Amygdala (tissue), 56 donors: ENCODE data around the gene PFDN2.
"Not testable (repeated sequence)": the region's sequence is repeated elsewhere in the genome, so short reads cannot be mapped to it uniquely, and the experiment has no call there.

Source experiments
- DNase-seq, 56 donors: peaks; one replicate each; lab custom pipeline; 2025; lab: John Stamatoyannopoulos, UW

Gene PFDN2

GRCh38 chr1:161140755-161141400 is 23.0 kb upstream of the PFDN2 start:
- DNase-seq, result no peak

DNA sequence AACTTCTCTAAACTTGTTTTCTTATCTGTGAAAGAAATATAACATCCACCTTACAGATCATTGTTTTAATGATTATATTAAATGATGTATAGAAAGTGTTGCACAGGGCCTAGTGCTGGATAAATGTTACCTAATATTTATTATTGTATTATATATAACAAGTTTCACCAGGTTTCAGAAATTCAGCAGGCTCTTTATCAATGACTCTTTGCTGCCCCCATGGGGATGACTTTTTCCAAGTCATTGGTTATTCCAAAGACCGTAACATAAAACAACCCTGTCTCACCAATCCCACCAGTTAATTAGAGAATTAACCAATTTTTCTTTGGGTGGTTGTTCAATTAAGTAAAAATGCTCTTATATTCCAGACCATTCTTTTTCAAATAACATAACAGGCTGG is 21.9 kb upstream of the PFDN2 start:
- DNase-seq, result peak in 2 of 56 donors; percentile 12 to 51

DNA sequence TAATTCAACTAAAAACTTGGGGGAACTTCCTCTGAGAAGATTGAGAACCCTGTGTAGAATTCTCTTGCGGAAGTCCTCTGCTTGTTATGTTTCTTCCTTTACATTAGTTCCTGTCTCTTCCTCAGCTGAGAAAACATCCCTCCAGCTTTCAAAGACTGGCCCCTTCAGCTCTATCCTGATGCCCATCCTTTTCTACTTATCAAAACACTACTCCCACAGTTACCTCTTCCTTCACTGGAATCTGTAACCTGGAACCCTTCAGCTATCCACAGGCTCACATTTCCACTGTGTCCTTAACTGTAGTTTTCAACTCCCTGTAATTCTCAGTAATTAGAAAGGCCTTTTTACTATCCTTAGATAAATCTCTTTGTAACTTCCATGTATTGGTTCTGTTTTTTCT is 20.6 kb upstream of the PFDN2 start:
- DNase-seq, result no peak

GRCh38 chr1:161137881-161138280 is 20.0 kb upstream of the PFDN2 start:
- DNase-seq, result no peak

GRCh38 chr1:161133220-161133740 is 15.4 kb upstream of the PFDN2 start:
- DNase-seq, result no peak

DNA sequence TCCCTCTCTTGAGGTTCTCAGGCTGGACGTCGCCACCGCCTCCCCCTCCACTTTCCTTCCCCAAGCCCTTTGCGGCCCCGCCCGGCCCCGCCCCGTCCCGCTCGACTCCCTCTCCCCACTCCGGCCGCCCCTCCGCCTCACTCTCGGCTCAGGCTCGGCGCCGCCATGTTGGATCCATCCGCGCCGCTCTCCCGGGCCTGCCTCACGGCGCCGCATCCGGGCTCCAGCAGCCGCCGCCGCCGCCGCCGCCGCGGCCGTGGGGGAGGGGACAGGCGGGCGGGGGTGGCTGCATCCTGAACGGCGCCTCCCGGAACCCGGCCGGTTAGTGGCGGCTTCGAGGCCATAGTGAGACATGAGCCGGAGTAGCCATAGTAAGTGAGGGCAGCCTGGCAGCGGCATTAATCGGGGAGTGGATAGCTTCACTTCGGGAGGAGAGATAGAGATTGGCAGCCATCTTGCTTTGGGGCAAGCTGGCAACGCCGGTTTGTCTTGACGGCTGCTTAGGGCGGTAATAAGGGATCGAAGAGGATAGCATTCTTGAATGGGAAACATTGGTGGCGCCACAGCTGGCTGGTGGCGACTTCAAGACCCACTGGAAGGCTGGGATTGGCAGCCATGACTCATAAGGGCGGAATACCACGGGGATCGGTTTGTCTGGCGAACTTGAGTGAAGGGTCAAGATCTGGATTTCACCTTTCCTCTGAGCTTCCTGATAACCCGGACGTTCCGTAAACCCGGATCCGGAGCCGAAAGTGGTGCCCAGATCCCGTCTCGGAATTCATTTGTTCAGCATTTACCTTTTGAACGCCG is 14.8 kb upstream of the PFDN2 start, which contains the start of gene DEDD:
DEDD (minus strand) TSS at position 258 of the 810 bp plus-strand sequence. CDS start 8,205 bp downstream, outside the sequence.
- DNase-seq, result peak; percentile 53 to 97 (median 90)

DNA sequence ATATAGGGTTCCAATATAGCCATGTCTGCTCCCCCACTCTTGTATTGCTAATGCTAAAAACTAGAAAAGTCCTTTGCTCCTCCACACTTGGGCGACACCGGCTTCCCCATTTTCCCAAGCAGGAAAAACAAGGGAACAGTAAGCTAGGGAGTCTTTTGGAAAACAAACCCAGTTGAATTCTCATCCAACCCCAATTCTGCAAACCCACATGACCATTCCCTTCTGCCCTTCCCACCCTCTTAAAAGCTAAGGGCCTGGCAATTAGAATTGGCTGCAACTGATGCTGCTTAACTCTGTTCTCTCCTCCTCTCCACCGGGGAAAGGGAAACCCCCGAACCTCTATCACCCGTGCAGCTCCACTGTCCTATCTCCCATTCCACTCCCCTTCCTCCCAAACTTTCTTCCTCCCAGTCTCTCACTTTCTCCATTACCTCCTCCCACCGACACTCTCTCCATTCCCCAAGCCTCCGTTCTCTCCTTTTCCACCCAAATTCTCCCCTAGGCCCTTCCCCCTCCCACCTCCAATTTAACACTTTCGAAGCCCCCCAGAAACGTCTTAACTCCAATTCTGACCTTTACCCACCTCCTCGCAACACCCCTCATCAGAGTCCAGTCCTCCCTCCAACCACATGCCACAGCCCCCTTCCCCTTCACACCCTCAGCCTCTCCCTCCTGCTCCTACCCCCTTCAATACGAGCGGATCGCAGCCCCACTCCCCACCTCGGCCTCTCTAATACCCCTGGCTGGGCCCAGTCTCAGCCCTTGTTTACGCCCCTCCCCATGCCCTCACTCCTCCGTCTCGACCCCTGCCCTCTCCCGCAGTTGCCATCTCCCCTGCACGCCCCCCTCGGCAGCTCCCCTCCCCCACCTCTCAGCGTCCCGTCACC is 13.9 kb upstream of the PFDN2 start:
- DNase-seq, result peak in 8 of 56 donors; percentile 8 to 66 (median 38)

GRCh38 chr1:161130266-161130665 is 12.4 kb upstream of the PFDN2 start:
- DNase-seq, result no peak

DNA sequence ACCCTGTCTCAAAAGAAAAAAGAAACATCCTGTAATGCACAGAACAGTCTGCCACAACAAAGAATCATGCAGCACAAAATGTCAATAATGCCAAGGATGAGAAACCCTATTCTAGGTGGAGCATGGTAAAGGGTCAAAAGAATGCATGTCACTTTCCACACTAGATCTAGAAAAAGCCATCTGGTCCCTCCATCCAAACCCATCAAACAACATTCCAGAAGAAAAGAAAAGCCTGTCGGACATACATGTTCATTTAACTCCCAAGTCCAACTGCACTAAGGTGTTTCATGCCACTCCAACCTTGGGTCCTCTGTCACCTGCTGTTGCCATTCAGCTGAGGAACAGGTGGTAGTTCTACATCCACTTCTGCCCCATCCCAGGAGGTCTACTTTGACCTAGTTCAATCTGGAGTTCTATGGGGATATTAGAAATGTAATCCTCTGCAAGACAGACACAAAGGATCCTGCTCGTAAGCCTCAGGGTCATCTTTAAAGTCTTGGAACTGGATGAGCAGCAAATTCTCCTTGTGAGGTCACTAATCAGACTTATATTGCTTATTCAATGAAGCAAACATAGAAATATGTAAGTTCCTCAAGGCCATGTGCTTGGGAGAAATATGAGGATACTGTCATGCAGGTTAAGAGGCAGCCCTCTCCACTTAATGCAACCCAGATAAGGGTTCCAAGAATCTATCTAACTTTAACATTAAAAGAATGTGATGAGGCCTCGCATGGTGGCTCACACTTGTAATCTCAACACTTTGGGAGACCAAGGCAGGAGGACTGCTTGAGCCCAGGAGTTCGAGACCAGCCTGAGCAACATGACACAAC is 11.0 kb upstream of the PFDN2 start:
- no peak for DNase-seq

DNA sequence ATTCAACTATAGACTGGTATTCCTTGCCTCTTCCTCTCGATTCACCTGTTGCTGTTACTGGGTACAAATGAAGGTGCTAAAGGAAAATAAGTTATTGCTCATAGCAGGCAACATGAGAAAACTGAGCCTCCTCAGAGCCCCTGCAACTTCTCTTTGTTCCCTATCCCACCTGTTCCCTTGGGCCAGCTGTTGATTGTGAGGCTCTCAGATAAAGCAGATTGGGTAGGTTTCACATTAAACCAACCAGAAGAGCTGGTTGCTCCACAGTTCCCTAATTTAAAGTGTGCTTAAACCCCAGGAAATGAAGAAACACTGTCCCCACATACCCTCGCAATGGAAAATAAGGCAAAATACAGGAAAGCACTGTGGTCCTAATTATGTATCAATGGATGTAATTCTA is 9.8 kb upstream of the PFDN2 start:
- no peak for DNase-seq

GRCh38 chr1:161122967-161123366 is 5.1 kb upstream of the PFDN2 start:
- no peak for DNase-seq

GRCh38 chr1:161121834-161122233 is 4.0 kb upstream of the PFDN2 start:
- no peak for DNase-seq

- no peak for DNase-seq
Observed at GRCh38 chr1:161121042-161121650, 3.3 kb upstream of the PFDN2 start.

DNA sequence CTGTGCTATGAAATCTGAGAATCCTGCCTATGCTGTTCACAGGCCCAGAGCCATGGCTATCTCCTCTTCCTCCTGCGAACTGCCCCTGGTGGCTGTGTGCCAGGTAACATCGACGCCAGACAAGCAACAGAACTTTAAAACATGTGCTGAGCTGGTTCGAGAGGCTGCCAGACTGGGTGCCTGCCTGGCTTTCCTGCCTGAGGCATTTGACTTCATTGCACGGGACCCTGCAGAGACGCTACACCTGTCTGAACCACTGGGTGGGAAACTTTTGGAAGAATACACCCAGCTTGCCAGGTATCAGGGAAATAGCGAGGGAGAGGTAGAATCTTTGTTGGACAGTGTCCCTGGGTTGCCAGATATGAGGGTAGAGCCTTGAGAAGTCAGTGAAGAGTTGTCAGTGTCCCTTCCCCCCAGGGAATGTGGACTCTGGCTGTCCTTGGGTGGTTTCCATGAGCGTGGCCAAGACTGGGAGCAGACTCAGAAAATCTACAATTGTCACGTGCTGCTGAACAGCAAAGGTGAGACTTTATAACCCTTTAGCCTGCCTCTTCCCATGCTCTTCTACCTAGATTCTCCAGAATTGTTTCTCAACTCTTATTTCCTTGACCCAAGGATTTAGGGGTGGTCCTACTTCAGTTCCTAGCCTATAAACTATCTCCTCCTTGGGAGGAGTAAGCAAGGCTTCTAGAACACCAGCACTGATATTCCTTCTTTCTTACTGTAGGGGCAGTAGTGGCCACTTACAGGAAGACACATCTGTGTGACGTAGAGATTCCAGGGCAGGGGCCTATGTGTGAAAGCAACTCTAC is 1.5 kb upstream of the PFDN2 start:
- DNase-seq, result peak in 2 of 56 donors; percentile 4 to 14

DNA sequence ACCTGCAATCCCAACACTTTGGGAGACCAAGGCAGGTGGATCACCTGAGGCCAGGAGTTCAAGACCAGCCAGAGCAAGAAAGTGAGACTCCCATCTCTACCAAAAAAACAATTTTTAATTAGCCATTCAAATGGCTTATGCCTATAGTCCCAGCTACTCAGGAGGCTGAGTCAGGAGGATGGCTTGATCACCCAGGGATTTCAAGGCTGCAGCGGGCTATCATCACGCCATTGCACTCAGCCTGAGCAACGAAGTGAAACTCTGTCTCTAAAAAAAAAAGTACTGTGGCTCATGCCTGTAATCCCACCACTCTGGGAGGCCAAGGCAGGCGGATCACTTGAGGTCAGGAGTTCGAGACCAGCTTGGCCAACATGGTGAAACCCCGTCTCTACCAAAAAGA is 1.9 kb downstream of the PFDN2 start:
- not testable (repeated sequence) for DNase-seq

GRCh38 chr1:161115132-161115711 is 2.6 kb downstream of the PFDN2 start:
- no peak for DNase-seq

- no peak for DNase-seq
Observed at GRCh38 chr1:161114556-161114955, 3.3 kb downstream of the PFDN2 start.

GRCh38 chr1:161113915-161114314 is 3.9 kb downstream of the PFDN2 start:
- DNase-seq, result no peak
